HG03064 (cell line): Measurements from ENCODE around the gene PLTP.

Source experiments
- ATAC-seq: cut with Tn5 transposase; IDR thresholded peaks from one replicate; pipeline ENCODE4 v1.9.1; 2021; ENCODE audit warnings: low read depth; ENCODE audit not compliant: unreplicated experiment

The PLTP gene

DNA sequence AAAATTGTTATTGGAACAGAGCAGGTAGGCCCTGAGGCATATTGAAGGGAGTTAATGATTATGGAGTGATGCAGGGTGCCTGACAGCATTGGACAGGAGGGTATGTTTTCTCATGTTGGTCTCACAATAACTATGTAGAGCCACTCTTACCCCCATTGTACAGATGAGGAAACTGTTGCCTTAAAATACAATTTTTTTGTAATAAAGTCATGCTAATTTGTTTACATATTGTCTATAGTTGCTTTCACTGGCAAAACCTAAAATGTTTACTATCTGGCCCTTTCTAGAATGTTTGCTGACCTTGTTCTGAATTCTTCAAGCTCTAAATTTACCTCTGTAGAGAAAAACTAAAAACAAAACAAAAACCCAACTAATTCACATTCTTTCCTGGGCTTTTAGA, 60.5 kb downstream of the PLTP start:
- ATAC-seq = no peak

DNA sequence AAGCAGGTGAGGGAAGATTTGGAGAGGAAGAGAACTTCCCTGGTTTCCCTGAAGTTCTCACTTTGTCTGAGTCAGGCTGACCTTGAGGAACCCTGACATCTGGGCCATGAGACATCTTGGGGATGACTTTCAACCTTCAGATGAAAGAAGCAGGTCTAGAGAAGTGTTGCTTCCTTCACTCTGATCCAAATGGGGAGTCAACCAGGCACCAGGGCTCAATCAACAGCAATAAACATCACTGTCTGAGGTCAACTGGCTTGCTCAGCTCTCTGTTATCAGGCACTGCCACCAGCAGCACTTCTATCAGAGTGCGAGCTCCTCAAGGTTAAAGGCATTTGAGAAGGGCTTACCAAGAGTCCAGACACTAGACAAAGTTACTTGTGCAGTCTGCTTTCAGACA, 61.0 kb downstream of the PLTP start:
- no peak for ATAC-seq

DNA sequence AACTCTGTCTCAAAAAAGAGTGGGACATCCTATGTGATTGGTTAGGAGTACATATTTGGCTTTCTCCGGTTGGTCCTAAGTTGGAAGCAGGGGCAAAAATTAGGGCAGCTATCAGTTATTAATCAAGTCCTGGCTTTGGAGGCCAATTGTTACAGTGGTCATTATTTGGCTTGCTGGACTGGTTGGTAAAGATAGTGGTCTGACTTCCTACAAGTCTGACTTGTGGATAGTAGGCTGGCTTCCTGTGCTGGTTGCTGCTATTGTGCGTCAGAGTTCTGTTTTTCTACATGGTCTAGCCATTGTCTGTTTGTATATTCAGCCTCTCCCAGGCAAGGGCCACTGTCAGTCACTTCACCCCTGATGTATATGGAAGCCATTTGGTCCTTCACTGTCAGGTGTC, 61.7 kb downstream of the PLTP start:
- ATAC-seq = no peak

DNA sequence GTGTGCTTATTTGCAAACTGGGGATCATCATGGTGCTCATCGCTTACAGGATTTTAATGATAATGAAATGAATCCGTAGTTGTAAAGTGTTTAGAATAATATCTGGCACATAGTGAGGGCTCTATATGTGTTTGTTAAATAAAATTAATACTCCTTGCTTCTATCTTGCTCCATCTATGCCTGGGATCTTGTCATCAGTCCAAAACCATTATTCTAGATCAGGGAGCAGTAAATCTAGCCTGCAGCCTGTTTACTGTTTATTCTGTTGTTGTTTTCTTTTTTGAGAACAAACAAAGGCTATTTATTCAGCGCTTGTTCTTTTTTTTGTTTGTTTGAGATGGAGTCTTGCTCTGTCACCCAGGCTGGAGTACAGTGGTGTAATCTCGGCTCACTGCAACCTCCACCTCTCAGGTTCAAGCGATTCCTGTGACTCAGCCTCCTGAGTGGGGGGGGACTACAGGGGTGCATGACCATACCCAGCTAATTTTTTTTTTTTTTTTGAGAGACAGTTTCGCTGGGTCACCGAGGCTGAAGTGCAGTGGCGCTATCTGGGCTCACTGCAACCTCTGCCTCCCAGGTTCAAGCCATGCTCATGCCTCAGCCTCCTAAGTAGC, 62.9 kb downstream of the PLTP start:
- no peak for ATAC-seq
